Caki2 (cell line): ENCODE measurements around the gene C19orf12. TPM values are rescaled to one million over a fixed set of nuclear protein-coding genes. Genes with fewer than 3 reads are reported as not detected.

ENCODE experiments used
- DNase-seq: peaks from one replicate; pipeline ENCODE4 v3.0.0-alpha.2; 2015; ENCODE audit warnings: low read depth
- in situ Hi-C: cut with HindIII; loops from 2 replicates; pipeline ENCODE4 v1.10.0; 2016; ENCODE audit warnings: low sequenced_read_pairs, low pct_unique_long_range_greater_than_20kb, mixed read lengths
- total RNA-seq: library from RNA; depleted of rRNA; stranded (reverse); fragments of >200 nt; shearing (Covaris generic); gene quantifications from 2 replicates; pipeline ENCODE4 v1.2.3, GENCODE V29; 2014; ENCODE audit warnings: low replicate concordance

Gene C19orf12
- total RNA-seq, 1 experiment from 2014 or later: 49.2 TPM

GRCh38 chr19:29682236-29682895 lies 32.7 kb downstream of the C19orf12 start:
- DNase-seq: no peak
- in situ Hi-C loops: no loop called here

- in situ Hi-C loops: no loop called here
- DNase-seq: no peak
These were observed 33.4 kb downstream of the C19orf12 start for GRCh38 chr19:29681422-29682235.

GRCh38 chr19:29680937-29681336 lies 34.1 kb downstream of the C19orf12 start:
- in situ Hi-C loops: no loop called here

GRCh38 chr19:29680447-29680846 lies 34.6 kb downstream of the C19orf12 start:
- no peak for DNase-seq
- in situ Hi-C loops: no loop called here

More at GRCh38 chr19:29680937-29681336, 34.1 kb downstream of the C19orf12 start:
- DNase-seq: no peak

- in situ Hi-C loops: no loop called here
- no peak for DNase-seq
These were observed 35.4 kb downstream of the C19orf12 start for GRCh38 chr19:29679598-29680210.

- no peak for DNase-seq
- in situ Hi-C loops: no loop called here
These were observed 36.5 kb downstream of the C19orf12 start for GRCh38 chr19:29678484-29679106.

GRCh38 chr19:29677001-29677817 lies 37.9 kb downstream of the C19orf12 start:
- in situ Hi-C loops: no loop called here
- no peak for DNase-seq

- in situ Hi-C loops: no loop called here
- no peak for DNase-seq
These were observed 38.5 kb downstream of the C19orf12 start for GRCh38 chr19:29676586-29676985.

- in situ Hi-C loops: no loop called here
- DNase-seq: no peak
These were observed 39.3 kb downstream of the C19orf12 start for GRCh38 chr19:29675650-29676186.

- DNase-seq: no peak
These were observed 39.9 kb downstream of the C19orf12 start for GRCh38 chr19:29675120-29675649.

GRCh38 chr19:29674374-29675119 lies 40.5 kb downstream of the C19orf12 start:
- in situ Hi-C loops: no loop called here

More at GRCh38 chr19:29675120-29675649, 39.9 kb downstream of the C19orf12 start:
- in situ Hi-C loops: no loop called here

GRCh38 chr19:29673451-29674371 lies 41.4 kb downstream of the C19orf12 start:
- in situ Hi-C loops: no loop called here
- no peak for DNase-seq

More at GRCh38 chr19:29674374-29675119, 40.5 kb downstream of the C19orf12 start:
- DNase-seq: no peak

- in situ Hi-C loops: no loop called here
- DNase-seq: no peak
These were observed 42.1 kb downstream of the C19orf12 start for GRCh38 chr19:29672933-29673336.

GRCh38 chr19:29672319-29672932 lies 42.6 kb downstream of the C19orf12 start:
- DNase-seq: no peak
- in situ Hi-C loops: no loop called here

GRCh38 chr19:29671393-29672160 lies 43.5 kb downstream of the C19orf12 start:
- in situ Hi-C loops: no loop called here
- DNase-seq: peak; percentile 97
